Measurements from ENCODE around the gene GLP2R.

Gene GLP2R

GRCh38 chr17:9925457-9925856 lies 99.7 kb downstream of the GLP2R start:
- no peak for DNase-seq

DNA sequence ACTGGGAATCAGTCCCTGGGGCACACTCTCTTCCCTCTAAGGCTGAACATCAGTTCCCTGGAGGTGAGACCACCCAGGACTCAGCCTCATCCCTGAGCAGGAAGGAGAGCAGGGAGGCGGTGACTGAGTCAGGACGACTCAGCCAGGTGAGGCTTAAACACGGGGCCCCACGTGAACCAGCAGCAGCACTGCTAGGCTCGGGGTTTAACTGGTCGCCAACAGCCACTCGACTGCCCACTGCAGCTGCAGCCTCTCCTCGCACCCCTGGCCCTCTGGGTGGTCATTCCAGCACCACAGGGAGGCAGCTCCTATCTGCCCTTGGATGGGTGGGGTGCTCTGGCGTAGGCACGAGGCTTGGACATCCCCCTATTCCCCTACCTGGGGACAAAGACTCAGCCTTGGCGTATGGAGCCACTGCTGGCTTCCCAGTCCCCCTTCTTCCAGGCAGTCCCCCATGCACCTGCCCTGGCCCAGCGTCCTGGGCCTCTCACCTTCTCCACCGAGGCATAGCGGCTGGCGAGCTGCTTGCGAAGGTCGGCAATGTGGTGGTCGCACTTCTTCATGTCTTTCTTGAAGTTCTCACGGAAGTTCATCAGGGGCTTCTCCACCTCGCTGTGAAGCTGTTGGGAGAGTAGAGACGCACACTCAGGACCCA lies 100.6 kb downstream of the GLP2R start:
- DNase-seq, result no peak

GRCh38 chr17:9928601-9929333 lies 103.0 kb downstream of the GLP2R start:
- DNase-seq, result no peak

DNA sequence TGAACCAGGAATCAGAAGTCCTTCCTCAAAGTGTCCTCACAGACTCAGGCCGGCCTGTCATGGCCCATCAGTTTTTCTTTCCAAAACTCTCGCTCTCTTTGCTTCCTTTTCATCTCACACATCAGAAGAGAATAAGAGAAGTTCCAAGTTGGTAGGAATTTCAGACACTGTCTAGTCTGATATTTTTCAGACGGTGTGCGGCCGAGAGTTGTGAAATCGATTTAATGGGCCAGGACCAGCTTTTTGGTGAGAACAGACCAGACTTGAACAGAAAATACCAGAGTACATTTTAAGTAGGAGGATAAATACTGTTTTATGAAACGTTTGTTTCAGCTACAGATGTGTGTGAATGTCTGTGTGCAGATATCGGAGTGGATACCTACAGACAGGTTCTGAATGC lies 104.1 kb downstream of the GLP2R start:
- DNase-seq, result no peak

DNA sequence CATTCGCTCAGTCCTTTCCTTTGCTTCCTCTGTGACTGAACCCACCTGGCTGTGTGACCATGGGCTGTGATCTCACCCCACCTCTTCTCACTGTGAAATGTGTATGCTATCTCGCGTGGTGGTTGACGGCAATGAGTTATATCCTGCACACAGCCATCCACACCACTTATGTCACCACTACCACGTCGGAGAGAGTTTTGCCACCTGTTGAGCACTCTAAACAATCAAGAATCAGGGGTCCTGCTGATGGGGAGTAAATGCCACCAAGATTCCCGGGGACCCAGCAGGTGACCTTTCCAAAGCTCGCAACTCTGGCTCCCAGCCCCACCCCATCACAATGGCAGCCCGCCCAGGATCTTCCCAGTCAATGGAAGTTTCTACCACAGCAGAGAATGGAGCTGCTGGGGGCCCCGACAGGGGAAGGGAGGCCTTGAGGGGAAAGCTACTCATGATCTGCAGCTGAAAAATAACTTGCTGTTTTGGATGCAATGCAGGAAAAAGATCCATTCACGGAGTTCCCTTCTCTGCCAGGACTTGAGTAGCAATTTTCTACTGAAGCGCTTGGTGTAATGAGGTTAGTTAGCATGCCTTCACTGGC lies 105.5 kb downstream of the GLP2R start:
- DNase-seq, result no peak

- DNase-seq, result no peak
These were observed 106.8 kb downstream of the GLP2R start for GRCh38 chr17:9932491-9932890.

- no peak for DNase-seq
These were observed 108.6 kb downstream of the GLP2R start for GRCh38 chr17:9934331-9934730.

GRCh38 chr17:9935408-9935807 lies 109.7 kb downstream of the GLP2R start:
- DNase-seq, result no peak

DNA sequence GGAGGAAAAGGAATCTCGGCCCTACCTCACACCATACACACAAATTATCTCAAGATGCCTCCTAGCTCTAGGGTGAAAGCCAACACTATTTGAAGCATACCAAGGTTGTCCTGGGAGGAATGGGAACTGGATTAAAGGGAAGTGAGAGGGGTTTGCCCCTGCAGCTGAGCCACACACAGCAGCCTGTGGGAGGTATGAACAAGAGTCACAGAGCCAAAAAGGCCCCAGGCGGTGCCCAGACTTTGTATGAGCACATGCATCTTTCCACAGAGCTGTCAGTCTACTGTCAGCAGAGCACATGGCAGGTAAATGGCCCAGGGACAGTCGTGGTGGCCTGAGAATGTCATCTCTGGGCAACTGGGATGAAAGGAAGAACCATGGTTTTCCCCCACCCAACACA lies 110.4 kb downstream of the GLP2R start:
- DNase-seq, result no peak

GRCh38 chr17:9937241-9937761 lies 111.6 kb downstream of the GLP2R start:
- no peak for DNase-seq

DNA sequence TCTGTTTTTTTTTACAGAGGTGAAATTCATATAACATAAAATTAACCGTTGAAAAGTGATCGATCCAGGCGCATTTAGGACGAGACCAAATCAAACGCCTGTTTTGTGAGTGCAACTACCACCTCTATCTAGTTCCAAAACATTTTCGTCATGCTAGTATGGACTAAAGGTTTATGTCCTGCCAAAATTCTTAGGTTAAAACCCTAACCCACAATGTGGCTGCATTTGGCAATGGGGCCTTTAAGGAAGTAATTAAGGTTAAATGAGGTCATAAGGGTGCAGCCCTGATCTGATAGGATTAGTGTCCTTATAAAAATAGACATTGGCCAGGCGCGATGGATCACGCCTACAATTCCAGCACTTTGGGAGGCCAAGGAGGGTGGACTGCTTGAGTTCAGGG lies 112.2 kb downstream of the GLP2R start:
- no peak for DNase-seq

GRCh38 chr17:9938764-9939163 lies 113.0 kb downstream of the GLP2R start:
- no peak for DNase-seq

GRCh38 chr17:9940841-9941240 lies 115.1 kb downstream of the GLP2R start:
- no peak for DNase-seq

DNA sequence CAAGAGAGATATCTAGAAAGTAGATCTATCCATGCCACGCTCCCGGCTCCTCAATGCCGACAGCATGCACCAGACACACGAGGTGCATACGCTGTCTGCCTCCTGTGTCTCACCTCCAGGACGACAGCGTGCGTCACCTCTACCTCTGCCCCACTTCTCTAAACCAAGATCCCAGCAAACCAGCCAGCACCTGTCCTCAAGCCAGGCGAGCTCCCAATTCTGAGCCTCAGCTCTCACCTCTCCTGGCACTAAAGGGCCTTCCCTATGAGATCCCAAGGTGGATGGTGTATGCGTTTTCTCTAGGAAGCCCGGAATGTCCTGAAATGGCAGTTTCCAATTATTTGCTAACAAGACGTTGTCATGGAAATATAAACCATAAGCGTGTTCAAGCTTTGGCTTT lies 115.6 kb downstream of the GLP2R start:
- DNase-seq, result no peak

Data from CD4-positive, alpha-beta T cell treated with Interleukin-1 beta for 1 hour (primary cell).